HG03565 (cell line): Measurements from ENCODE around the gene ATXN2.

Source experiments
- ATAC-seq: cut with Tn5 transposase; IDR thresholded peaks from one replicate; pipeline ENCODE4 v1.9.1; 2021; ENCODE audit warnings: mild to moderate bottlenecking, moderate library complexity; ENCODE audit not compliant: unreplicated experiment

The ATXN2 gene

GRCh38 chr12:111441107-111441928, 157.8 kb downstream of the ATXN2 start:
- no peak for ATAC-seq

GRCh38 chr12:111440631-111441030, 158.5 kb downstream of the ATXN2 start:
- ATAC-seq = no peak

DNA sequence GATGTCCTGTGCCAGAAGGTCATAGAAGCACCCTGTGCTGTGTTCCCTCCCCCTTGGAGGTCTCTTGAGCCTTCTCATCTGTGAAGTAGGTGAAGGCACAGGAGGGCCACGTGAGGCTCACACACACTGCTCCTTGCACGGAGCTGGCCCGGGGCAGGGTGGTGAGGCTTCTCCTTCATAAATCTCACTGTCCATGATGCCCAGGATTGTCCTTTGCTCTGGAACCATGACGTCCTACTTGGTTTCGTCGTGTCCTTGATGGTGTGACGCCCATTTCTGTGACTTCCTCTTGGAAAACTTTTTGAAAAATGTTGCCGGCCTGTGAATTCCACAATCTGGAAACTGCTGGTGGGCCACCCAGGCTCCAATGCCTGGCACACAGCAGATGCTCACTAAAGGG, 159.0 kb downstream of the ATXN2 start:
- ATAC-seq = no peak

DNA sequence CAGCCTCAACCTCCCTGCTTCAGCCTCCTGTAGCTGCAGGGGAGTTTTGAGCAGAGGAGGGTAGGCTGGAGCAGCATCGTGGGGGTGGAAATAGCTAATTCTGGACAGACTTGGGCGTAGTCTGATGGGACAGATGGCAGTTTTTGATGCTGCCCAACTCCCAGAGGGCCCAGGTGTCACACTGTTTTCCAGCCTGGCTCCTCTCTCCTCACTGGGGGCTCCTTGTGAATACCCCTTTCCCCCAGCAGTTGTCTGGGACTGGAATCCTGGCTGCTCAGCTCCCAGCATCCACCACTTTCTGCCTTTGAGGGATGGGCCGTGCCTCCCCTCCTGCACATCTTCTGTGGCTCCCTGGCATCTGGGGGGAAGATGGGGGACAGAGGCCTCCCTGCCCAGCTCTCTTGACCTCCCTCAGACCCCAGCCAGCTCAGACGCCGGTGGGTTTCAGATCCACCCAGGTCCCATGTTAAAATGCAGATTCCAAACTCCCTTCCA, 159.4 kb downstream of the ATXN2 start:
- ATAC-seq = no peak

GRCh38 chr12:111438481-111438880, 160.6 kb downstream of the ATXN2 start:
- ATAC-seq = no peak

DNA sequence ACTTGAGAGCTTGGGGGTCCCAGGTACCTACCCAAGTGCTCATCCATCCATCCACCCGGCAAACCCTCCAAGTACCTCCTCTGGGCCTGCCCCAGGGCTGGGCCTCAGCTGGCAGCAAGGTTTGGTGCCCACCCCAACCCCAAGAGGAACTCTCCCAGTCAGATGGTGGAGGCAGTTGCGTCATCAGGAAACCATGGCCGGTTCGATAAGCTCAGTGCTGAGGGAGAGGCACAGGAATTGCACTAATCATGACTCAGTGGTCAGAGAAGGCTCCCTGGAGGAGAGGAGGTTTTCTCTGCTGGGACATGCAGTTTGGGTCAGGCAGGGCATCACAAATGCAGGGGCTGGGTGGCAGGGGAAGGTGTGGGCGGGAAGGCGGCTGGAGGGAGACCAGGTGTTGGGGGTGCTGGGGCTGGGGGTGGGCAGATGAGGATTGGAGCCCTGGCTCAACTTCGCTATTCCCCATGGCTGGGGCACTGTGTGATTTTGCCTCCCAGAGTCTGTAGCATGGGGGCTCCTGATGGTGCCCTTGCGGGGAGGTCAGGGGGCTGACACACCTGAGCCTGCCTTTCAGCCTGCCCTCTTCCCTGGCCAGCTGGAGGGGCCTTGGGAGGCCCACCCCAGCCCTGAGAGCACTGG, 161.2 kb downstream of the ATXN2 start:
- ATAC-seq = no peak

GRCh38 chr12:111436811-111437210, 162.3 kb downstream of the ATXN2 start:
- no peak for ATAC-seq

DNA sequence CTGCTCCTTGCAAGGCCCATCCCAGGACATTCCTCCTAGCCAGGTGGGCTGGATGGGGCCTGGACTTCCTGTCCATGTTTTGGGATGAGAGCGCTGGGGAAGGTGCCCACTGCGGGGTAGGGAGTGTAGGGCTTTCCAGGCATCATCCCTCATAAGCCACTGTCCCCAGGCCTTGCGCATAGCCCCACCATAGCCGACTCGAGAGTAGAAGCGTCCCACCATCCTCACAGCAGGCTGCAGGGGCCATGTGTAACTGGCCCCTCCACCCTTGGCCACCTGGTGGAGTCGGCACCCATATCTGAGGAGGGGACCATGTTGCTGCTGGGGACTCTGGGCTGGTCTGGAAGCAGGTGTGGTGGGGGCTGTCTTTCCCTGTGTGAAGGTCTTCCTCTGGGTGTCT, 162.8 kb downstream of the ATXN2 start:
- no peak for ATAC-seq

GRCh38 chr12:111435661-111436201, 163.4 kb downstream of the ATXN2 start:
- ATAC-seq = no peak

GRCh38 chr12:111434680-111435338, 164.3 kb downstream of the ATXN2 start:
- peak; percentile 48 for ATAC-seq

GRCh38 chr12:111434049-111434448, 165.1 kb downstream of the ATXN2 start:
- no peak for ATAC-seq

- ATAC-seq = no peak
Observed at GRCh38 chr12:111431772-111432171, 167.3 kb downstream of the ATXN2 start.

DNA sequence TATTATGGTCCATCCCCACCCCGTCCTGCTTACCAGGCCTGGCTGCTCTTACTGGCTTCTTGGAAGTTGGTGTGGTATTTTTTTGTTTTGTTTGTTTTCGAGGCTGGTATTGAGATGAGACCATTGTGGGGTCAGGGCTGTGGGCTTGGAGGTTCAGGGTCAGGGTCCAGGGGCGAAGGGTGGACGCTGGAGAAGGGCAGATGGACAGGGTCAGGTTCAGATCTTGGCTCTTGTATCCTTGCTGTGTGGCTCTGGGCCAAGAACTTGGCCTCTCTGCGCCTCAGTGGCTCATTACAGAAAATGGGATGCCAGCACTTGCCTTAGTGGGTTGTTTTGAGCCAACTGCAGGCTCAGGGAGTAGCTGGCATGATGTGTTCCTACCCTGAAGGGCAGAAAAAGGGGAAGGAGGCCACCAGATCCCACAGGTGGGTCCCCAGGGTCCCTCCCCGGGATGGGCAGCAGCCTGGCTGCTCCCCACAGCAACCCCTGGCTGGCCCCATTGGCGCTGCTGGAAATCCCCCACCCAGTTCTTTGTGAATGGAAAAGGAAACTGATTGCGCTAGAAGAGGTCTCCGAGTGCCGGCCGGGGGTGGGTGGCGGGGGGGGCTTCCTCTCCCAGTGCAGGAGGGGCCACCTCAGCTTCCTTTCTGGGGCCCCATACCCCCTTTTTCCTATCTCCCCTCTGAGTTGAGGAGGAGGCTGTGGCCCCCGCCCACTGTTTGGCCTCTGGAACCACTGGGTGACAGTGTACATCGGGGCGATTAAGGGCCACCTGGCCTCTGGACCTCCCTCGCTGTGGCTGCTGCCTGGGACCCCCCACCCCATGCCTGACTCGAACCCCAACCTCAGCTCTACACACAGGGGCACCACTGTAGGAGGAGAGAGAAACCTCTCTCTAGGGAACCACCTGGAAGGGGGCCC, 168.4 kb downstream of the ATXN2 start:
- no peak for ATAC-seq

GRCh38 chr12:111429828-111430432, 169.2 kb downstream of the ATXN2 start:
- no peak for ATAC-seq

GRCh38 chr12:111428728-111429175, 170.4 kb downstream of the ATXN2 start:
- no peak for ATAC-seq

- no peak for ATAC-seq
Observed at GRCh38 chr12:111428081-111428727, 170.9 kb downstream of the ATXN2 start.

GRCh38 chr12:111427417-111428074, 171.6 kb downstream of the ATXN2 start:
- no peak for ATAC-seq

DNA sequence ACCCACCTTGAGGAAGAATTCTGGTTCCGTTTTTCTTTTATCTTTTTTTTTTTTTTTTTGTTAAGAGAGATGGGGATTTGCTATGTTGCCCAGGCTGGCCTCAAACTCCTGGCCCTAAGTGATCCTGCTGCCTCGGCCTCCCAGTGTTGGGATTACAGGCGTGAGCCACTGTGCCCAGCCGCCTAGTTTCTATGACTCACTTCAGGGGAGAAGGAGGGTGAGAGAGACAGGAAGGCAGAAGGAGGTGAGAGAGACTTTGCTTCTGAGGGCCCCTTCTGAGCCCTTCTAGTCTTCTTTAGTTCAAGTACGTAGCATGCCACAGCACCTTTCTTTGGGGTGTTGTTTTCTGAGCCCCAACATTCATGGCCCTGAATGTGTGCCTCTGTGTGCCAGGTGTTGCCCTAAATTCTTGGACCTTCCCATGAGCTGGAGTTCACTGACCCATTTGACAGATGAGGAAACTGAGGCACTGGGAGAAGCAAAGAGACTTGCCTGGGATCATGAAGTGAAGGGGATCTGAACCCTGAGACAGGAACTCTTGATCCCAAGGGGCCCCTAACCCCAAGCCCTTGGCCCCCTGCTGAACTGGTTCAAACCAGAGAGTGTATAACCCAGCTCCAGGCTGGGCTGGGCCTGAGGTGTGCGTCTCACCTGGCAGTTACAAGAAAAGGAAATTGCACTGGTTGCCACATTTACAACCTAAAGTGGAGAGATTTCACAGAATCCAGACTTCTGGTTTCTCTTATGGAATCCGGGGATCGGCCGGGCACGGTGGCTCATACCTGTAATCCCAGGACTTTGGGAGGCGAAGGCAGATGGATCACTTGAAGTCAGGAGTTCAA, 172.6 kb downstream of the ATXN2 start:
- ATAC-seq = no peak
